ENCODE data around the gene RASAL2.

RASAL2 gene

DNA sequence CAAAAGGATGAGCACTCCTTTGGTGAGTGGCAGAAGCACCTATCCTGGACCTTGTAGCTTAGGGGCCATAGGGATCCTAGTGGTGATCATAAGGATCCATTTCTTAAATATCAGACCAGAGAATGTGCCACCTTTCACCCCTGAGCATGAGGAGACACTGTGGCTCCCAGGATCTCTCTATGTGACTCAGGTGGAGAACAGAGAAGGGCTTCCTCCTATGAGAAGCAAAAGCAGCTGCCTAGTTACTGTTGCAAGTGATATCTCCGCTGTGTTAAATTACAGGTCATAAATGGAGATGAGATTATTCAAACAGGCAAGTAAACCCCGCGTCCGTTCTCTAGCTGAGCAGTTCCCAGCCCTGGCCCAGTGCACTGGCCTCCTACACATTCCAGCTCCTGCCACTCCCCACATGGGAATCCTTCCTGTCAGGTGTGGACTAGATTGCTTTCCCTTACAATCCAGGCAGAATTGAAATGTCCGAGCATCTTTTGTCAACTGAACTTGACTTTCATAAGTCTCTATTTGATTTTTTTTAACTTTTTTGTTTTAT is 376.6 kb downstream of the RASAL2 start:
- TF ChIP-seq, protein P1, sequence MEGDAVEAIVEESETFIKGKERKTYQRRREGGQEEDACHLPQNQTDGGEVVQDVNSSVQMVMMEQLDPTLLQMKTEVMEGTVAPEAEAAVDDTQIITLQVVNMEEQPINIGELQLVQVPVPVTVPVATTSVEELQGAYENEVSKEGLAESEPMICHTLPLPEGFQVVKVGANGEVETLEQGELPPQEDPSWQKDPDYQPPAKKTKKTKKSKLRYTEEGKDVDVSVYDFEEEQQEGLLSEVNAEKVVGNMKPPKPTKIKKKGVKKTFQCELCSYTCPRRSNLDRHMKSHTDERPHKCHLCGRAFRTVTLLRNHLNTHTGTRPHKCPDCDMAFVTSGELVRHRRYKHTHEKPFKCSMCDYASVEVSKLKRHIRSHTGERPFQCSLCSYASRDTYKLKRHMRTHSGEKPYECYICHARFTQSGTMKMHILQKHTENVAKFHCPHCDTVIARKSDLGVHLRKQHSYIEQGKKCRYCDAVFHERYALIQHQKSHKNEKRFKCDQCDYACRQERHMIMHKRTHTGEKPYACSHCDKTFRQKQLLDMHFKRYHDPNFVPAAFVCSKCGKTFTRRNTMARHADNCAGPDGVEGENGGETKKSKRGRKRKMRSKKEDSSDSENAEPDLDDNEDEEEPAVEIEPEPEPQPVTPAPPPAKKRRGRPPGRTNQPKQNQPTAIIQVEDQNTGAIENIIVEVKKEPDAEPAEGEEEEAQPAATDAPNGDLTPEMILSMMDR (IDR thresholded peaks at IDR 0.05; ENCODE audit: unreplicated experiment in 3 of 3) = no peak
- H3K27me3 Mint-ChIP-seq (ENCODE audit: low read depth) = no peaks in the 10 kb centered on the region
- H3K4me3 Mint-ChIP-seq = peak overlapping the region in 1 of 3 experiments; percentile 24
- peak overlapping the region; percentile 72 to 93 (median 80) for H3K27ac Mint-ChIP-seq
- peaks cover 41% of the 10 kb centered on the region for H3K36me3 Mint-ChIP-seq (ENCODE audit: low read depth)
- H3K9me3 Mint-ChIP-seq = no peaks in the 10 kb centered on the region
- peaks cover 15% of the 10 kb centered on the region for H3K4me1 Mint-ChIP-seq

DNA sequence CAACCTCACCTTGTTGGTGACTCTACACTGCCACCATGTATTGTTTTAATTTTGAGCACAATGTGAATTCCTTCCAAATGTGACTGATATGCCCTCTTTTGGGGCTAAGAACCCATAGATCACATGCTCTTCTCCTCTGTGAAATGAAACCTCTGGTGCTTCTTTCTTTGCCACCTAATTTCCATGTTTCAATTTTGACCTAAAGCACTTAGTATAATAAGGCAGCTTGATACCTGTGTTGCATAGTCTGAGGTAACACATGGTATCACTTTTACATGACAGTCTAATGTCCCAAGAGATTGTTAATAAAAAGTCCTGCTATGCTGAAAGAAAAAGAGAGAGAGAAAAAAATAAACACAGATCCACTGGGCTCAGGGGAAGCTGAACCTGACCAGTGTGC is 378.6 kb downstream of the RASAL2 start:
- H3K9me3 Mint-ChIP-seq = no peaks in the 10 kb centered on the region
- peaks cover 26% of the 10 kb centered on the region for H3K36me3 Mint-ChIP-seq (ENCODE audit: low read depth)
- H3K4me3 Mint-ChIP-seq = no peak overlapping the region
- peaks cover 21% of the 10 kb centered on the region for H3K4me1 Mint-ChIP-seq
- peak overlapping the region in 2 of 3 experiments; percentile 9 to 93 for H3K27ac Mint-ChIP-seq
- H3K27me3 Mint-ChIP-seq (ENCODE audit: low read depth) = no peaks in the 10 kb centered on the region
- TF ChIP-seq, protein P1 (IDR thresholded peaks at IDR 0.05; ENCODE audit: unreplicated experiment in 3 of 3) = no peak

DNA sequence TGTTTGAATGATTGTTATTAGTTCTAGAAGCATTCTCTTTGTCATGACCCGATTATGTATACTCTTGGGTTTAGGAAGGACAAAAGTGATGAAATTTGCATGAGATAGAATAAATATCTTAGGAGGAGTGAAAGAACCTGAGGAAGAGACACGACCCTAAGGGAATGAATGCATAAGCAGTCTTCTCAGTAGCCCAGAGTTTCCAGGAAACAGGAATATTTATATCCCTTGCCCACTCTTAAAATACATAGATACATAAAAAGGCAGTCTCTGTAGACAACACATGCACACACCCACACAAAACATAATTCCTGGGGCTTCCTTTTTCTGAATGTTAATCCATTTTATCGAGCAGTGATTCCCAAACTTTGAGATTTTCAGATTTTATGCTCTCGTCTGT is 383.5 kb downstream of the RASAL2 start:
- H3K4me3 Mint-ChIP-seq = no peak overlapping the region
- H3K36me3 Mint-ChIP-seq (ENCODE audit: low read depth) = peaks cover 26% of the 10 kb centered on the region
- H3K27ac Mint-ChIP-seq = peak overlapping the region; percentile 29 to 74 (median 30)
- H3K27me3 Mint-ChIP-seq (ENCODE audit: low read depth) = no peaks in the 10 kb centered on the region
- H3K4me1 Mint-ChIP-seq = peaks cover 7% of the 10 kb centered on the region
- no peaks in the 10 kb centered on the region for H3K9me3 Mint-ChIP-seq
- TF ChIP-seq, protein P1 (IDR thresholded peaks at IDR 0.05; ENCODE audit: unreplicated experiment in 3 of 3) = no peak

DNA sequence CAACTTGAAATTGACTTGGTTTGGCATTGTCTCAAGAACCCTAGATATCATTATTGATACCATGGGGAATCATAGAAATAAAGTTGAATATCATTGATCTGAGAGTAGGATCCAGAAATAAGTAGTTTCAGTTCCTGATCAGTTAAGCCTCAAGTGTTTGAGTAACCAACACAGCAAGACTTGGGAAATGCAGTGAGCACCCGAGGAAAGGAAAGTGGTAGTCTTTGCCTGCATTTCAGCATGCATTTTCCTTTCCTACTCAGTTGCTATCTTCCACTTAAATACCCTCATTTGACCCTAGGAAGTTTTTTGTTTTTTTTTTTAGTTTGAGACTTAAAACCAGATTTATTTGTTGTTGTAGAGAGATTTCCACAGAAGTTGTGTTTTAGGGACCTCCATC is 383.9 kb downstream of the RASAL2 start:
- no peak overlapping the region for H3K4me3 Mint-ChIP-seq
- no peaks in the 10 kb centered on the region for H3K9me3 Mint-ChIP-seq
- peaks cover 6% of the 10 kb centered on the region for H3K4me1 Mint-ChIP-seq
- no peaks in the 10 kb centered on the region for H3K27me3 Mint-ChIP-seq (ENCODE audit: low read depth)
- H3K36me3 Mint-ChIP-seq (ENCODE audit: low read depth) = peaks cover 22% of the 10 kb centered on the region
- H3K27ac Mint-ChIP-seq = peak overlapping the region; percentile 1 to 74 (median 48)
- TF ChIP-seq, protein P1 (IDR thresholded peaks at IDR 0.05; ENCODE audit: unreplicated experiment in 3 of 3) = no peak

DNA sequence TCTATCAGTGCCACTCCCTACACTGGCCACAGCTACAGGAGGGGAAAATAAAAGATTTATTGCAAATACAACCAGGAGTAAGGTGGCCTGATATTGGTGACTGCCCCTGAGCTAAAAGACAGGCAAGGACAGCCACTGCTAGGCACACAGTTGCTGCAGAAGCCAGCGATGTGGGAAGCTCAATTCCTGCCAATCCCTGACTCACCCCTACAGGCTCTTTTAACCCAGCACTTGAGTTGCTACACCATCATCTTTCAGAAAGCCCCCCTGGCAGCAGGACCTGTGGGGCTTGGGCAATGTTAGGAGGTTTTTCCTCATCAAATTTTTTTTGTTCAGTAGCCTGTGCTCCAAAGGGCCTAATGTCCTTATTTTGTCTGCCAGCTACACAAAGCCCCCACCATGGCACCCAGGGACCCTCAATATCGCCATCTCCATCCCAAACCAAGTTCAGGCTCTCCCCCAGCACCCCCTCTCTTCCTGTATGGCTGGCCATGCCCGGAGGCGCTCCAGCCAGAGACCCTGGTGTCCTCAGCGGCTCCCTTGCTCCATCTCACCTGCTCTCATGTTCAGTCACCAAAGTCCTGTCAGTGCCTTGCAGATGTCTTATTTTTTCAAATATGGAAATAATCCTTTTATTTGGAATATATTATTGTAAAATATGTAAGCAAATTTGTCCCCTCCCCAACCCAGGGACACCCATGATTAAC is 389.5 kb downstream of the RASAL2 start:
- TF ChIP-seq, protein P1 (IDR thresholded peaks at IDR 0.05; ENCODE audit: unreplicated experiment in 3 of 3) = no peak
- peaks cover 5% of the 10 kb centered on the region for H3K4me1 Mint-ChIP-seq
- H3K4me3 Mint-ChIP-seq = no peak overlapping the region
- no peaks in the 10 kb centered on the region for H3K27me3 Mint-ChIP-seq (ENCODE audit: low read depth)
- H3K9me3 Mint-ChIP-seq = no peaks in the 10 kb centered on the region
- H3K27ac Mint-ChIP-seq = peak overlapping the region in 1 of 3 experiments; percentile 15
- peaks cover 7% of the 10 kb centered on the region for H3K36me3 Mint-ChIP-seq (ENCODE audit: low read depth)

Data from nephron (organoid).